Suprapubic skin (tissue), 4 donors: Measurements from ENCODE around the gene DCST2. TPM values are rescaled to one million over a fixed set of nuclear protein-coding genes. Genes with fewer than 3 reads are reported as not detected.
"Not testable (repeated sequence)": the region's sequence is repeated elsewhere in the genome, so short reads cannot be mapped to it uniquely, and the experiment has no call there.

Source experiments
- DNase-seq, 2 donors: peaks; one replicate each; pipeline ENCODE4 v3.0.0-alpha.2; 2019; ENCODE audit warnings: low spot score in 2 of 2
- H3K27ac ChIP-seq: fragments of 200-600 bp; sonication (generic); one replicate; pipeline ENCODE4 v1.5.1; 2019
- H3K27me3 ChIP-seq: fragments of 200-600 bp; sonication (generic); one replicate; pipeline ENCODE4 v1.5.1; 2019
- H3K36me3 ChIP-seq: fragments of 200-600 bp; sonication (generic); one replicate; pipeline ENCODE4 v1.5.1; 2019
- H3K4me1 ChIP-seq: fragments of 200-600 bp; sonication (generic); one replicate; pipeline ENCODE4 v1.5.1; 2019
- H3K4me3 ChIP-seq: fragments of 200-600 bp; sonication (generic); one replicate; pipeline ENCODE4 v1.5.1; 2019; ENCODE audit warnings: mild to moderate bottlenecking
- H3K9me3 ChIP-seq: fragments of 200-600 bp; sonication (generic); one replicate; pipeline ENCODE4 v1.5.1; 2019
- CTCF ChIP-seq, 2 donors: fragments of 200-600 bp in 1 of 2; fragments of 450-650 bp in 1 of 2; sonication (generic) in 1 of 2; IDR thresholded peaks; one replicate each; pipeline ENCODE4 v1.5.1; 2016 to 2019; ENCODE audit warnings: antibody characterized with exemption in 2 of 2, mild to moderate bottlenecking in 1 of 2, moderate library complexity in 1 of 2
- EP300 ChIP-seq: sonication (generic); formaldehyde crosslinking; IDR thresholded peaks from one replicate; pipeline ENCODE4 v1.6.1; 2017; ENCODE audit warnings: antibody characterized with exemption
- POLR2A ChIP-seq, 2 donors: fragments of 450-650 bp; IDR thresholded peaks; one replicate each; pipeline ENCODE4 v1.6.1; 2017; ENCODE audit warnings: antibody characterized with exemption in 2 of 2, mild to moderate bottlenecking in 2 of 2, moderate library complexity in 2 of 2
- POLR2AphosphoS5 ChIP-seq, 3 donors: sonication (generic); formaldehyde crosslinking; IDR thresholded peaks; one replicate each; pipeline ENCODE4 v1.6.1; 2017; ENCODE audit warnings: antibody characterized with exemption in 3 of 3
- WGBS: methylation state at CpG from one replicate; pipeline ENCODE4 v1.1.5; 2018; 5-methylcytosine and 5-hydroxymethylcytosine counted together
- total RNA-seq, 4 donors: library from RNA; depleted of rRNA; stranded (reverse); fragments of >200 nt; gene quantifications; one replicate each; pipeline ENCODE4 v1.1.0, GENCODE V29; 2016

Gene DCST2
- total RNA-seq, 4 donors from 2014 or later = 13.4 to 36.0 (median 14.5) TPM

DNA sequence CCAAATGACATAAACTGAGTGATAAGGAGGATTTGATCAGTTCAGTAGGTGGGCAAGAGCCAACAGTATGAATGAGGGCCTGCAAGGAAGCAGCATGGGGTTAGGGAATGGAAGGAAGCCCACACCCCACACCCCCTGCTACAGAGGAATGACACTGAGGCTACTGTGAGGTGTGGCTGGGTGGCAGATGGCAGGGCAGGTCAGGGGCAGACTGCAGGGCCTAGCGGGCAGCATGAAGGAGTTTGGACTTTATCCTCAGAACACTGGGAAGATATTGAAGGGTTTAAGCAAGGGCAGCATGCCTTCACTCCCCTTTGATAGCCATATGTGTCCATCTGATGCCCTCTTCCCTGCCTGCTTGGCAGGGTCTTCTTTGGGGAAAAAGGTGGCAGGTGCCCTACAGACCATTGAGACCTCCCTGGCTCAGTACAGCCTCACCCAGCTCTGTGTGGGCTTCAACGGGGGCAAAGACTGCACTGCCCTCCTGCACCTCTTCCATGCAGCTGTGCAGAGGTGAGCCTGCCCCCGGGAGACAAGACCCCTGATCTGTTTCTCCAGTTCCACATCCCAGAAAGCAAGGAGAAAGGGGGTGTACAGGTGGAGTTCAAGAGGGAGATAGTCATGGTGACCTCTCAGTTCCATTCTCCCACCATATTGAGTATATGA, 44.3 kb downstream of the DCST2 start:
- TF ChIP-seq POLR2A (IDR thresholded peaks at IDR 0.05) = no peak
- no peak for TF ChIP-seq EP300
- no peak for TF ChIP-seq CTCF (IDR thresholded peaks at IDR 0.05)
- TF ChIP-seq POLR2AphosphoS5 (IDR thresholded peaks at IDR 0.05) = no peak
- H3K27ac ChIP-seq = no peak overlapping the region
- H3K4me1 ChIP-seq = peaks cover 13% of the 10 kb centered on the region
- H3K9me3 ChIP-seq = no peaks in the 10 kb centered on the region
- H3K36me3 ChIP-seq = peaks cover 56% of the 10 kb centered on the region
- H3K27me3 ChIP-seq = no peaks in the 10 kb centered on the region
- no peak for DNase-seq
- no peak overlapping the region for H3K4me3 ChIP-seq
- WGBS = 85% methylated on average over 3 of the region's 3 CpGs

DNA sequence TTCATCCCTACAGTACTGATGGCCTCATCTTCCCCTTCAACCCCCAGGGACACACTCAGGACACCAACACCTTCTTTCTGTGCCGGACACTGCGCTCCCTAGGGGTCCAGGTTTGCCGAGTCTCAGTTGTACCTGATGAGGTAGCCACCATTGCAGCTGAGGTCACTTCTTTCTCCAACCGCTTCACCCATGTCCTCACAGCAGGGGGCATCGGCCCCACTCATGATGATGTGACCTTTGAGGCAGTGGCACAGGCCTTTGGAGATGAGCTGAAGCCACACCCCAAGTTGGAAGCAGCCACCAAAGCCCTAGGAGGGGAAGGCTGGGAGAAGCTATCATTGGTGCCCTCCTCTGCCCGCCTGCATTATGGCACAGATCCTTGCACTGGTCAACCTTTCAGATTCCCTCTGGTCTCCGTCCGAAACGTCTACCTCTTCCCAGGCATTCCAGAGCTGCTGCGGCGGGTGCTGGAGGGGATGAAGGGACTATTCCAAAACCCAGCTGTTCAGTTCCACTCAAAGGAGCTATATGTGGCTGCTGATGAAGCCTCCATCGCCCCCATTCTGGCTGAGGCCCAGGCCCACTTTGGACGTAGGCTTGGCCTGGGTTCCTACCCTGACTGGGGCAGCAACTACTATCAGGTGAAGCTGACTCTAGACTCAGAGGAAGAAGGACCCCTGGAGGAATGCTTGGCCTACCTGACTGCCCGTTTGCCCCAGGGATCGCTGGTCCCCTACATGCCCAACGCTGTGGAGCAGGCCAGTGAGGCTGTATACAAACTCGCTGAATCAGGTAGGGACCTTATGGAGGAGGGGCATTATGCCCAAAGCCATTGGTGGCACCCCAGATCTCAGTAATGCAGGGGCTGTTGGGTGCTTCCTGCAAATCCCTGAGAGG, 45.3 kb downstream of the DCST2 start:
- WGBS = 87% methylated on average over 14 of the region's 17 CpGs

DNA sequence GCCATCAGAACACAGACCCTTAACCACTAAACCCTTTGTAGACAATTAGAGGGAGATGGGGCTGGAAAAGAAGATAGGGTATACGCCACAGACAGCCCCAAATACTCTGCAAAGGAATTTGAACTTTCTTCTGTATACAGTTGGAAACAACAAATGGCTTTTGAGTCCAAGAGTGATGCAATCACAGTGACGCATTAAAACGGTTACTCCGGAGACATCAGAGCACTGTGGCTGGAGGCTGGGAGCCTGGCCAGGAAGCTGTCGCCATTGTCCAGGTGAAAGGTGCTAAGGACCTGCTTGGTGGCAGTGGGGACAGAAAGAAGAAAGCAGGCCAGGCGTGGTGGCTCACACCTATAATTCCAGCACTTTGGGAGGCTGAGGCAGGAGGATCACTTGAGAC, 46.3 kb downstream of the DCST2 start:
- Histone ChIP-seq H3K27me3 (no peaks in the 10 kb centered on the region), H3K9me3 (no peaks in the 10 kb centered on the region), H3K4me3 (no peak overlapping the region), H3K36me3 (peaks cover 50% of the 10 kb centered on the region), H3K4me1 (peaks cover 27% of the 10 kb centered on the region), H3K27ac (no peak overlapping the region)
- TF ChIP-seq POLR2AphosphoS5 (IDR thresholded peaks at IDR 0.05) (no peak), POLR2A (IDR thresholded peaks at IDR 0.05) (no peak), CTCF (IDR thresholded peaks at IDR 0.05) (no peak)
- no peak for DNase-seq
- WGBS = 75% methylated on average over 6 of the region's 6 CpGs

More for the DNA sequence above, 45.3 kb downstream of the DCST2 start:
- Histone ChIP-seq H3K27ac (no peak overlapping the region), H3K36me3 (peaks cover 56% of the 10 kb centered on the region), H3K4me3 (no peak overlapping the region), H3K27me3 (no peaks in the 10 kb centered on the region), H3K4me1 (peaks cover 22% of the 10 kb centered on the region), H3K9me3 (no peaks in the 10 kb centered on the region)
- DNase-seq = no peak
- no peak for TF ChIP-seq CTCF (IDR thresholded peaks at IDR 0.05)
- TF ChIP-seq POLR2AphosphoS5 (IDR thresholded peaks at IDR 0.05) = no peak
- no peak for TF ChIP-seq EP300
- no peak for TF ChIP-seq POLR2A (IDR thresholded peaks at IDR 0.05)

- not testable (repeated sequence) for H3K27ac ChIP-seq, H3K4me3 ChIP-seq, H3K27me3 ChIP-seq, H3K9me3 ChIP-seq, DNase-seq
- Histone ChIP-seq H3K4me1 (peaks cover 30% of the 10 kb centered on the region), H3K36me3 (peaks cover 47% of the 10 kb centered on the region)
- WGBS = 89% methylated on average over 4 of the region's 4 CpGs
These were observed 46.8 kb downstream of the DCST2 start for GRCh38 chr1:154986736-154987135.

DNA sequence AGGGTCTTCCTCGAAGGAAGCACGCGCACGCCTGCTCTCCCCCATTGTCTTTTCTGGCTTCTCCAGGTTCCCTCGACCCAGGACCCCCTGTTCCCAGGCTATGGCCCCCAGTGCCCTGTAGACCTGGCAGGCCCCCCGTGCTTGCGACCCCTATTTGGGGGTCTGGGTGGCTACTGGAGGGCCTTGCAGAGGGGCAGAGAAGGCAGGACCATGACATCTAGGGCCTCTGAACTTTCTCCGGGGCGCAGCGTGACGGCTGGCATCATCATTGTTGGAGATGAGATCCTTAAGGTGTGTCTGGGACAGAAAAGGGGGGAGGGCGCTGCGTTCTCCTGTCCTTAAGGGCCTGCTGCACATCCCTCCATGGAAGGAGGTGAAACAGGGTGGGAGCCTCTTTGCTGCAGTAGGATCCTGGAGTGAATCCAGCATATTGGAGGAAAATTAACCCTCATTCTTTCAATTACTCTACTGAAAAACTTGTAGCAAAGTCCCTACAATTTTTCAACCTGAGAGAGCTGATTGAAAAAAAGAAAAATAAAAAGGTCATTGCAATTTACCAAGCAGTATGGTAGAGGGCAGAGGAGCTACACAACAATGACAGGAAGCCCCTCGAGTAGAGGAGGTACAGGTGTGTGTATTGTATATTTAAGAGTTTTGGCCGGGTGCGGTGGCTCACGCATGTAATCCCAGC, 49.7 kb downstream of the DCST2 start:
- peaks cover 22% of the 10 kb centered on the region for H3K36me3 ChIP-seq
- no peaks in the 10 kb centered on the region for H3K27me3 ChIP-seq
- WGBS = 8% methylated on average over 17 of the region's 17 CpGs
- H3K9me3 ChIP-seq = no peaks in the 10 kb centered on the region
- peak overlapping the region; percentile 77 for H3K4me3 ChIP-seq
- TF ChIP-seq CTCF (IDR thresholded peaks at IDR 0.05) (no peak), POLR2AphosphoS5 (IDR thresholded peaks at IDR 0.05) (no peak), POLR2A (IDR thresholded peaks at IDR 0.05) (no peak)
- peak overlapping the region; percentile 86 for H3K27ac ChIP-seq
- DNase-seq = no peak
- H3K4me1 ChIP-seq = peaks cover 26% of the 10 kb centered on the region
